ENCODE data around the gene C1QTNF4.

The C1QTNF4 gene

GRCh38 chr11:47587723-47588326 lies 6.4 kb downstream of the C1QTNF4 start:
- TF ChIP-seq CTCF (conservative IDR thresholded peaks at IDR 0.05; ENCODE audit: low read length): no peak
- DNase-seq (ENCODE audit: low read depth): no peak
- no peak overlapping the region for H3K4me3 ChIP-seq (ENCODE audit: low read length)

GRCh38 chr11:47587039-47587716 lies 7.0 kb downstream of the C1QTNF4 start:
- DNase-seq (ENCODE audit: low read depth): no peak
- TF ChIP-seq CTCF (conservative IDR thresholded peaks at IDR 0.05; ENCODE audit: low read length): no peak
- no peak overlapping the region for H3K4me3 ChIP-seq (ENCODE audit: low read length)

- H3K4me3 ChIP-seq (ENCODE audit: low read length): no peak within 1 kb of the TSS
- no peak for TF ChIP-seq CTCF (conservative IDR thresholded peaks at IDR 0.05; ENCODE audit: low read length)
- no peak for DNase-seq (ENCODE audit: low read depth)
Observed at GRCh38 chr11:47586098-47586855, 7.9 kb downstream of the C1QTNF4 start, which contains the start of gene FAM180B. TSS of gene FAM180B (plus strand) at chr11:47586678. CDS start at chr11:47586769, 91 bp downstream.

- H3K4me3 ChIP-seq (ENCODE audit: low read length): no peak overlapping the region
- TF ChIP-seq CTCF (conservative IDR thresholded peaks at IDR 0.05; ENCODE audit: low read length): no peak
- no peak for DNase-seq (ENCODE audit: low read depth)
Observed at GRCh38 chr11:47583844-47584243, 10.4 kb downstream of the C1QTNF4 start.

- DNase-seq (ENCODE audit: low read depth): peak; percentile 85
- TF ChIP-seq CTCF (conservative IDR thresholded peaks at IDR 0.05; ENCODE audit: low read length): no peak
- H3K4me3 ChIP-seq (ENCODE audit: low read length): peak within 1 kb of the TSS; percentile 97
Observed at GRCh38 chr11:47578524-47579494, 15.4 kb downstream of the C1QTNF4 start, which contains the start of the genes KBTBD4 and NDUFS3. TSS of gene KBTBD4 (minus strand) at chr11:47578970. CDS start at chr11:47578951, 19 bp downstream. TSS of gene NDUFS3 (plus strand) at chr11:47579074. CDS start at chr11:47579092, 18 bp downstream.

GRCh38 chr11:47577460-47578041 lies 16.7 kb downstream of the C1QTNF4 start:
- DNase-seq (ENCODE audit: low read depth): no peak
- H3K4me3 ChIP-seq (ENCODE audit: low read length): peak overlapping the region; percentile 97
- TF ChIP-seq CTCF (conservative IDR thresholded peaks at IDR 0.05; ENCODE audit: low read length): no peak

All from AG10803 (cell line).